Measurements from ENCODE around the gene MAP1B.

The MAP1B gene

DNA sequence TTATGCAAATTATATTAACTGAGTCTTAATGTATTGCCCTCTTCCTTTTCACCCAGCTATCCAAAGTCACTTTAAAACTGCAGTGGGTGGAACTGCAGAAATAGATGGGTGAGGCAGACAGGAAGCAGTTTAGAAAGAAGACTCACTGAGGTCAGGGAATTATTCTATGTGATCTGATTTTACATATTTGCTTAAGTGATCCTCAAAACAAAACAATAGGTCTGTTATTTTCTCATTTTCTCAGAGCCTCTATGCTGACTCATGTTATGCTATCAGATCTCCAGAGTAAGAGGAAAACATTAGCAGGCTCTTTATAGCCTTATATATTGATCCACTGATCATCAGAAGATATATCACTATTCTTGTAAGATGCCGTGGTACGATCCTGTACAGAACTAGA is 149.3 kb downstream of the MAP1B start:
- no peak for DNase-seq
